ENCODE measurements around the gene SLC9A9. TPM values are rescaled to one million over a fixed set of nuclear protein-coding genes. Genes with fewer than 3 reads are reported as not detected.

SLC9A9 gene
- total RNA-seq, 1 donor from 2014 or later = 7.2 TPM

DNA sequence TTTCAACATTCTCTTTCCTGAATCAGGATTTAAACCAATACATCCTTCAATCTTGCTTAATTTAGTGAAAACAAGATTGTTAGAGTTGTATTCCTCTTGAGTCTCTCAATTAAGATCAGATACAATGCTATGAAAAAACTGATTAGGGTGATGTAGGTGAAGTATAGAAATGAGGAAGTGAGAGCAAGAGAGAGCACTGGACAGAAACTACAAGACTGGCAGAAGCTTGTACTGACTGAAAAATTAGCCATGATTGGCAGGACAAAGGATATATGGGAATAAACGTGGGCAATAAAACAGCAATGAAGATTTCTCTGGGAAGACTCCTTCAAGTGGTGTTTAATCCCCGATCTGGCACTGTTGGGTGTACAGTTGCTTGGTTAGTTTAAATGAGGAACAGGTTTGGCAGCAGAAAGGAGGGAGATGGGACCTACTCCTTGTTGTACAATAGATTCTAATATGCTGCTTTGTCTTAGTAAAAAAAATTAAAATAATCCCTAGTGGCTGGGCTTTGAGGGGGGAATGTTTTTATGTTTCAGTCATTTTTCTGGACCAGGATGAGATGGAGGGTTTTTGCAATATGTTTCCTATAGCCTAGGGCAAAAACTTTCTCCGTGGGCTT is 252.7 kb downstream of the SLC9A9 start:
- intact Hi-C loops (cut with DNase I) = no loop called here
- DNase-seq = no peak
- ATAC-seq (ENCODE audit: poor library complexity) = no peak

GRCh38 chr3:143594206-143594605 is 254.1 kb downstream of the SLC9A9 start:
- intact Hi-C loops (cut with DNase I) = no loop called here
- no peak for DNase-seq
- ATAC-seq (ENCODE audit: poor library complexity) = no peak

DNA sequence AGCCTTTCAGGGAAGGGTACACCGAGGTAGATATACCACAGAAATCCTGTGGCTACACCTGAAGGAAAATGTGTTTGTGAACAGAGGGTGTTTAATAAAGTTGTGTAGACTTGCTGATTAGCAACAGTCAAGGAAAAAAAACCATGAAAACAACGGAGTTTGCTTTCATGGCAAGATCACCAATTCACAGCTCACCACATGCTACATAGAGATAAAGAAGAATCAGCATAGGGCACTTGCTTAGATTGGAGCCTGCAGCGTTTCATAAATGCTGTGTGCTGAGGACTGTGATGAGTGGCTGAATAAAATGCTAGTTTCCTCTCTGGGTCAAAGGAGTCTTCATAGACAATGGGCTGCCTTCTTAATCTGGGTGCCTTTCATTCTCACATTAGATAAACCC is 257.6 kb downstream of the SLC9A9 start:
- no peak for ATAC-seq (ENCODE audit: poor library complexity)

GRCh38 chr3:143586576-143586975 is 261.7 kb downstream of the SLC9A9 start:
- no peak for ATAC-seq (ENCODE audit: poor library complexity)
- intact Hi-C loops (cut with DNase I) = no loop called here
- DNase-seq = no peak

More for the DNA sequence above, 257.6 kb downstream of the SLC9A9 start:
- intact Hi-C loops (cut with DNase I) = no loop called here
- DNase-seq = no peak

DNA sequence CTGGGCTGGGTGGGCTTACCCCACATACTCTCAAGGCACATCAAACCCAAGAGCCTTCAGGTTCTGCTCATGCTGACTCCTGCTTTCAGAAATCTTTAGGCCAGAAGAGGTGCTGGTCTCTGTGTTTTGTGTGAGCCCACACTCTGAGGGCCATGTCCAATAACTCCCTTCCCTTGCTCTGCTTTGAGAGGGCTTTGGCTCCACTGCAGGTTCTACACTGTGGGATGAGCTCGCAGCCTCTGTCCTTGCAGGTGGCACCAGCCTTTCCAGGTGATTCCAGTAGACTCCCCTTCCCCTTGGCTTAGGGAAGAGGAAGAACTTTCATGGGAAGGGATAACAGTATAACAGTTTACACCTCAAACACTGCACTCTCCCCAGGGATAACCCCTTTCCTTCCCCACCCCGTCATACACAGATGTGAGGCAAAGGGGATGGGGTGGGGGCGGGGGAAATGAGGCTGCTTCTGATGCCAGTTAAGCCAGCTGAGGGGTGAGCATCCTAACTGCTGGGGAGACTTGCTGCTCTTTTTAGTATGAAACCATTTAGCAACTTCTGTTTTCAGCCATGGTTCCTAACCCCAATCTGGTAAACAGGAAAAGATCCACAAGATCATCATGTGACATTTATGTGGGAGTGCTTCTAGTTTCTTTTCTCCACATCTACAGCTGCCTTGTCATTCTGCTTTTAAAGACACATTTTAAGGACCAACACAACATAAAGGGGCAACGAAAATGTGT is 262.4 kb downstream of the SLC9A9 start:
- ATAC-seq (ENCODE audit: poor library complexity) (no peak), DNase-seq (no peak)
- intact Hi-C loops (cut with DNase I) = no loop called here

GRCh38 chr3:143584474-143584873 is 263.8 kb downstream of the SLC9A9 start:
- intact Hi-C loops (cut with DNase I) = no loop called here
- ATAC-seq (ENCODE audit: poor library complexity) = no peak
- DNase-seq = no peak

GRCh38 chr3:143581972-143582722 is 266.1 kb downstream of the SLC9A9 start:
- no peak for ATAC-seq (ENCODE audit: poor library complexity)
- no peak for DNase-seq
- intact Hi-C loops (cut with DNase I) = no loop called here

DNA sequence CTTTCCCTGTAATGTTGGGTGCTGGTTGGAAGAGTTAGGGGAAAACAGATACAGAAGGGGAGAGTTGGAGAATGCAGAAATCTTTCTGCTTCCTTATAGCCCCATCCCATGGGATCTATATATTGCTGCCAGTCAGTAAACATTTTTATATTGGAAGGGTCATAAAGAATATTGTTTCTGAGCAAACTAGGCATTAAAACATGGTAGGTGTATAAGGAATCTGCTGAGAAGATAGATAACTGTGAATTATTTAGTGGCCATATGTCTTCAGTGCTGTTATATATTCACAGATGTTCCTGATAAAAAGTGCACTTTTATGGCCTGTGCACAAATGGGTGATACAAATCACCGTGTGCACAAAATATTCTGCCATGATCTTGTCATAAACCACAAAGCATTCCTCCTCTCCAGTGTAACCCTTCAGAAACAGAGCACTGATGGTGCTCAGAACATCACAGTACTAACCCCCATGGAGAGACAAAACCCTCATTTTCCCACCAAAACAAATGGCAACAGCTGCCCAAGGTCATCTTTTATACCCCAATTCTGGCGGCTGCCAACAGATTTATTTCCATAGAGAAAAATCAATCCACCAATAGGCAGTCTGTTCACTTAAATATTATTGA is 269.3 kb downstream of the SLC9A9 start:
- DNase-seq (no peak), ATAC-seq (ENCODE audit: poor library complexity) (no peak)
- intact Hi-C loops (cut with DNase I) = no loop called here

- intact Hi-C loops (cut with DNase I) = no loop called here
- no peak for DNase-seq
- no peak for ATAC-seq (ENCODE audit: poor library complexity)
Observed at GRCh38 chr3:143576568-143577270, 271.5 kb downstream of the SLC9A9 start.

- no peak for DNase-seq
- intact Hi-C loops (cut with DNase I) = no loop called here
- ATAC-seq (ENCODE audit: poor library complexity) = no peak
Observed at GRCh38 chr3:143574933-143575332, 273.3 kb downstream of the SLC9A9 start.

GRCh38 chr3:143573610-143574303 is 274.5 kb downstream of the SLC9A9 start:
- ATAC-seq (ENCODE audit: poor library complexity) = no peak

GRCh38 chr3:143571548-143571947 is 276.7 kb downstream of the SLC9A9 start:
- intact Hi-C loops (cut with DNase I) = no loop called here
- ATAC-seq (ENCODE audit: poor library complexity) (no peak), DNase-seq (no peak)

More at GRCh38 chr3:143573610-143574303, 274.5 kb downstream of the SLC9A9 start:
- intact Hi-C loops (cut with DNase I) = no loop called here
- DNase-seq = no peak

- intact Hi-C loops (cut with DNase I) = no loop called here
- DNase-seq = no peak
- no peak for ATAC-seq (ENCODE audit: poor library complexity)
Observed at GRCh38 chr3:143567823-143568222, 280.4 kb downstream of the SLC9A9 start.

DNA sequence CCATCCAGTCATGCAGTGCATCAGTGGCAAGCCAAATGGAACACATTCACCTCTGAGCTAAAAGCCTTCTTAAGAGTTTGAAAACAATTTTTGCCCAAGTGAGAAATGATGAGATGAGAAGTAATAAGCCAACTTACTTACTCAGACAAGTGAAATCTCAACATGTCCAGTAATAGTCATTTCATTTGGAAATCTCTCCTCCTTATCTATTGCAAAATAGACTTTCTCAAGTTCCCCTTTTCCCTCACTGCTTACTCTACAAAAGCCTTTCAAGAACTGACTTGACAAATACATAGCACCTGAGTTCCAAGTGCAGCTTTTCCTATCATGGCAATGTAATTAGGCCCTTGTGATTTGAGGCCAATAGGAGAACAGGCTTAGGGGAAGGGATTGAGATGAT is 282.3 kb downstream of the SLC9A9 start:
- no peak for DNase-seq
- intact Hi-C loops (cut with DNase I) = no loop called here
- peak; percentile 55 for ATAC-seq (ENCODE audit: poor library complexity)

- DNase-seq (no peak), ATAC-seq (ENCODE audit: poor library complexity) (no peak)
- intact Hi-C loops (cut with DNase I) = no loop called here
Observed at GRCh38 chr3:143563786-143564185, 284.5 kb downstream of the SLC9A9 start.

GRCh38 chr3:143562789-143563188 is 285.5 kb downstream of the SLC9A9 start:
- ATAC-seq (ENCODE audit: poor library complexity) (no peak), DNase-seq (no peak)
- intact Hi-C loops (cut with DNase I) = no loop called here

DNA sequence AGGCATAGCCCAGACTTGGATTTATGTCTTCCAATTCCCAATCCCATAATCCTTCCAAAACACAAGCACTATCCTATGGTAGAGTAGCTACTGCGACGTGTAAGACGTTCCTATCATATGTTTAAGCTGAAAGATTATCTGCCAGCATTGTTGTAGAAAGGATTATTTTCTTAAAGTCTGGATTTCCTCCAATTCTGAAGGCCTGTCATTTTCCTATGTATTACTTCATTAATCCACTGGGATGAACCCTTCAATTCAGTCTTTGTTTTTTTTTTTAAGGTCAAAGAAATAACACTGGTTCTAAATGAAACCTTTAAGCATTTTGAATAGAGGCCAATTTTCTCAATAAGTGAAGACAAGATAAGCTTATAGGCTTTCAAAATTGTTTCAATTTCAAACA is 289.0 kb downstream of the SLC9A9 start:
- ATAC-seq (ENCODE audit: poor library complexity) (no peak), DNase-seq (no peak)
- intact Hi-C loops (cut with DNase I) = no loop called here

- DNase-seq (no peak), ATAC-seq (ENCODE audit: poor library complexity) (no peak)
- intact Hi-C loops (cut with DNase I) = no loop called here
Observed at GRCh38 chr3:143552851-143553250, 295.4 kb downstream of the SLC9A9 start.

Measured in Right ventricle myocardium superior (tissue), 1 donor.